ENCODE results near the gene GALR3. TPM values are rescaled to one million over a fixed set of nuclear protein-coding genes. Genes with fewer than 3 reads are reported as not detected.
A peak's percentile ranks its signal among the peaks of the same experiment; 100 is the strongest.

GALR3 gene, protein sequence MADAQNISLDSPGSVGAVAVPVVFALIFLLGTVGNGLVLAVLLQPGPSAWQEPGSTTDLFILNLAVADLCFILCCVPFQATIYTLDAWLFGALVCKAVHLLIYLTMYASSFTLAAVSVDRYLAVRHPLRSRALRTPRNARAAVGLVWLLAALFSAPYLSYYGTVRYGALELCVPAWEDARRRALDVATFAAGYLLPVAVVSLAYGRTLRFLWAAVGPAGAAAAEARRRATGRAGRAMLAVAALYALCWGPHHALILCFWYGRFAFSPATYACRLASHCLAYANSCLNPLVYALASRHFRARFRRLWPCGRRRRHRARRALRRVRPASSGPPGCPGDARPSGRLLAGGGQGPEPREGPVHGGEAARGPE
- total RNA-seq, result not detected
- polyA plus RNA-seq, result under 1 TPM in 1 of 2 donors, not detected in 1; 0.03 TPM
- long read RNA-seq, donor 1, result 0 reads
- long read RNA-seq, donor 2, result 0 reads
- long read RNA-seq, donor 3, result 0 reads

GRCh38 chr22:37823134-37823985 is at the start of gene GALR3:
Gene GALR3 (plus strand): TSS chr22:37823382. CDS start chr22:37823407, 25 bp downstream.
- Histone ChIP-seq H3K9me3 (no peaks in the 10 kb centered on the region), H3K27ac (no peak within 1 kb of the TSS), H3K4me3 (no peak within 1 kb of the TSS), H3K27me3 (peaks cover 0 to 50% (median 39%) of the 10 kb centered on the region in 7 donors), H3K4me1 (peaks cover 2 to 29% (median 17%) of the 10 kb centered on the region in 9 donors), H3K36me3 (peaks cover 0 to 1% (median 0%) of the 10 kb centered on the region in 9 donors)
- no peak for TF ChIP-seq CTCF (IDR thresholded peaks at IDR 0.05)
- WGBS, 2 donors, result 68 to 75% methylated on average over 21 of the region's 21 CpGs
- intact Hi-C loops (cut with DNase I), result loop anchor here in 1 of 10 donors (5.0 kb wide), 1 partner anchor 134 kb away; no protein-coding TSS in a partner anchor
- DNase-seq (no peak), ATAC-seq (no peak)

DNA sequence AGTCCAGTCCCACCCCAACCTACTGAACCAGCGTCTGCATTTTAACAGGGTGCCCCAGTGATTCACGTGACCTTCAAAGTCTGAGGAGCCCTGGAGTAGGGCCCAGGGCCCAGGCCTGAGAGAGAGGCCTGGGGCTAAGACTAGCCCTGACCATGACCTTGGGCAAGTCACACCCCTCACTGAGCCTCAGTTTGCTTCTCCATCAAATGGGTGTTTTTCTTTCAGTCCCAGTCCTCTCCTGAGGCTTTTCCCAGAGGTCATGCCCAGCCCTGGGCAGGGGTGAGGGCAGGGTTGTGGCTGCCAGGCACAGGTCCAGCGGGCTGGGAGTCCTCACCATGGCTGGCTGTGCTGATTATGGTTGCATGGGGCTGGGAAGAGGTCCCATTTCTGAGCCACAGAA is 48.5 kb upstream of the GALR3 start:
- Histone ChIP-seq H3K27me3 (no peaks in the 10 kb centered on the region), H3K4me3 (no peak overlapping the region), H3K4me1 (peaks cover 0 to 22% (median 9%) of the 10 kb centered on the region in 9 donors), H3K27ac (peak overlapping the region in 2 of 10 donors; percentile 14 to 56), H3K36me3 (peaks cover 0 to 55% (median 25%) of the 10 kb centered on the region in 9 donors), H3K9me3 (no peaks in the 10 kb centered on the region)
- no peak for TF ChIP-seq CTCF (IDR thresholded peaks at IDR 0.05)
- no peak for ATAC-seq
- WGBS, 2 donors, result 76 to 83% methylated on average over 3 of the region's 3 CpGs
- DNase-seq, result no peak
- intact Hi-C loops (cut with DNase I), result no loop called here

DNA sequence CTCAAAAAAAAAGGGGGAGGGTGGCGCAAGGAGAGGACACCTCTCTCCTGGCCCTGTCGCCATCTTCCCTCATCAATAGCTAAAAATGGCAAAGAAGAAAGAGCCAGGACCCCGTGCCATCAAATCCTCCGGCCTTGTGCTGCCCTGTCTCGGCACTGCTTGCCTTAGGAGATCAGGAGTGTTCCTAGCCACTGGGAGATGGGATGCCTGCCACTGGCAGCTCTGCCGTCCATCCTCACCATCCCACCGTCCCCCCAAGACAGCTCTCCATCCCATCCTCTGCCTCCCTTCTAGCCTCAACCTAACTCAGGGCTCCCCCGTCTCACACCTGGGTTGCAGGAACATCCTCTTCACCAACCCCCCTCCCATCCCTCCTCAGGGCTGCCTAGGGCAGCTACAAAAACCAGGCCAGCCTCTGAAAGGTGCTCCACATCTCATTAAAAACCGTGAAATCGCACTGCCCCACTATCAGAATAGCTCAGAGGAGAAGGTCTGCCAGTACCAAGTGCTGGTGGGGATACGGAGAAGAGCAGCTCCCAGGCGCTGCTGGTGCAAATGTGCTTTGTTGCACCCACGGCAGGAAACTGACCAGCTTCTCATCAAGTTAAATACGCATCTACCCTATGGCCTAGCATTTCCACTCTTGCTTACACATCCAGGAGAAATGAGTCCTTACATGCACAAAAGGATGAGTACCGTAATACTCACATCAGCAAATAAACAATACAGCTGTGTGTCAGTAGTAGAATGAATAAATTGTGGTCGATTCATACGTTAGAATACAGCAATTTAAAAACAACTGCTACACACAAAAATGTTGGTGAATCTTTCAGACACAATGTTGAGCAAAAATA is 47.2 kb upstream of the GALR3 start:
- intact Hi-C loops (cut with DNase I), result no loop called here
- H3K4me3 ChIP-seq, result no peak overlapping the region
- TF ChIP-seq CTCF (IDR thresholded peaks at IDR 0.05), result no peak
- peak overlapping the region in 1 of 10 donors; percentile 6 for H3K27ac ChIP-seq
- ATAC-seq (peak in 1 of 8 donors; percentile 5), DNase-seq (no peak)
- H3K27me3 ChIP-seq, result no peaks in the 10 kb centered on the region
- WGBS, 2 donors, result 84 to 86% methylated on average over 17 of the region's 17 CpGs
- peaks cover 0 to 22% (median 9%) of the 10 kb centered on the region in 9 donors for H3K4me1 ChIP-seq
- peaks cover 0 to 42% (median 21%) of the 10 kb centered on the region in 9 donors for H3K36me3 ChIP-seq
- H3K9me3 ChIP-seq, result no peaks in the 10 kb centered on the region

Measured in heart right ventricle (tissue), 16 donors.